GM12874 (cell line): ENCODE measurements around the gene OR3A1.

Experiments used
- TF ChIP-seq, protein P1 (sequence below): IDR thresholded peaks from 2 replicates; pipeline ENCODE4 v1.5.1; 2011; ENCODE audit warnings: low read depth, mild to moderate bottlenecking, control low read depth, low read length, moderate library complexity; ENCODE audit not compliant: insufficient read depth

Gene OR3A1

DNA sequence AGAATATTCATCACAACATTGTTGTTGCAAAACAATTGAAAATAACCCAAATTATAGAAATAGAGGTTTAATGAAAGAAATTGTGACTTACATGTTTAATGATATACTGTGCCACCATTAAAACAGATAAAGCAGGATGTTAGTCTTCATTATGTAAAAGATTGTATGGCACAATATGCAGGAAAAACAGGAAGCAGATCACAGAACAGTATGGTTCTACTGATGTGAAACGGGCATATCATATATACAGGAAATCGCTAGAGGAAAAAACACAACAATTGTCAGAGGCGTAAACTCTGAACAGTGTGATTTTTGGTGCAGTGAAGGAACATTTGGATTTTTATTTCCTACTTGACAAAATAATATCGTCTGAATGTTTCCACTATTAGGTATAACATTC is 22.0 kb downstream of the OR3A1 start:
- TF ChIP-seq, protein P1, sequence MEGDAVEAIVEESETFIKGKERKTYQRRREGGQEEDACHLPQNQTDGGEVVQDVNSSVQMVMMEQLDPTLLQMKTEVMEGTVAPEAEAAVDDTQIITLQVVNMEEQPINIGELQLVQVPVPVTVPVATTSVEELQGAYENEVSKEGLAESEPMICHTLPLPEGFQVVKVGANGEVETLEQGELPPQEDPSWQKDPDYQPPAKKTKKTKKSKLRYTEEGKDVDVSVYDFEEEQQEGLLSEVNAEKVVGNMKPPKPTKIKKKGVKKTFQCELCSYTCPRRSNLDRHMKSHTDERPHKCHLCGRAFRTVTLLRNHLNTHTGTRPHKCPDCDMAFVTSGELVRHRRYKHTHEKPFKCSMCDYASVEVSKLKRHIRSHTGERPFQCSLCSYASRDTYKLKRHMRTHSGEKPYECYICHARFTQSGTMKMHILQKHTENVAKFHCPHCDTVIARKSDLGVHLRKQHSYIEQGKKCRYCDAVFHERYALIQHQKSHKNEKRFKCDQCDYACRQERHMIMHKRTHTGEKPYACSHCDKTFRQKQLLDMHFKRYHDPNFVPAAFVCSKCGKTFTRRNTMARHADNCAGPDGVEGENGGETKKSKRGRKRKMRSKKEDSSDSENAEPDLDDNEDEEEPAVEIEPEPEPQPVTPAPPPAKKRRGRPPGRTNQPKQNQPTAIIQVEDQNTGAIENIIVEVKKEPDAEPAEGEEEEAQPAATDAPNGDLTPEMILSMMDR = no peak

DNA sequence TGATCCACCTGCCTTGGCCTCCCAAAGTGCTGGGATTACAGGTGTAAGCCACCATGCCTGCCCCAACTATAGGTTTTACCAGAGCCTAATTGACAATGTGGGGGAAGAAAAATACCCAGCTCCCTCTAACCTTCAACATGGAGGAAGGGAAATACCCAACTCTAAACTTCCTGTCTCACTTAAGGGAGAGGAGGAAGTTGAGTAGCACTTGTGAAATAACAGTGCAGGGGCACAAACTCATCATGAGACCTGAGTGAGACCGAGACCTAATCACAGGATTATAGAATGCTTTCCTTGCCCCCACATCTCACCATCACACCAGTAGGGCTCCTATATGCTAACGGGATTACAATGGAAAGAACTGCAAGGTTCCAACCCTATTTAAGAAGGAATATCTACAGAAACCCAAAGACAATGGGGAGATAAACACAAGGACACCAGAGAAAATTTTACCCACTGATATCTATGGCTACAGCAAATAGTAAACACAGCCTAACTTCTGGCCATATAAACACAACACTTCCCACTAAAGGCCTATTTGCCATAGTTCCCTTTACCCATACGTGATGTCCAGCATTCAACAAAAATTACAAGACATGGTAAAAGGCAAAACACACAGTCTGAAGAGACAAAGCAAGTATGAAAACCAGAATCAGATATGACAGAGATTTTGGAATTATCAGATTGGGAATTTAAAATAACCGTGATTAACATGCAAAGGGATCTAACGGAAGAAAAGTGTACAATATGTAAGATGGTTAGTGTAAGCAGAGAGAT is 26.9 kb downstream of the OR3A1 start:
- TF ChIP-seq, protein P1 = no peak

DNA sequence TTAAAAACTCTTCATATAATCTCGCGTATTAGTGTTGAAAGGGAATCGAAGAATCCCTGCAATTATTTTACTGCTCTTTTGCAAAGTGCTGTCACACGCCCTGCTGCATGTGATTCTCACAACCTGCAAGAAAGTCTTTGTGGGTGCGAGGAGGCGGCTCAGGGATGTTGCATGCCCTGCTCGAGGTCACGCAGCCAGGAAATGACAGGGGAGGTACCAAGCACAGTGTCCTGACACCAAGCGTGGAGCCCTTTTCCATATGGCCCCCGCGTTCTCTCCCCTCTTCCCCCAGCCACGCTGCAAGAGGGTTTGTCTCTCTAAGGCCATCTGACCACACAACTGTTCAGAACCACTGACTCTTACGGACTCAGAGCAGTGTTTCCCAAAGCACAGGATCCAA is 37.6 kb downstream of the OR3A1 start:
- TF ChIP-seq, protein P1 = no peak

DNA sequence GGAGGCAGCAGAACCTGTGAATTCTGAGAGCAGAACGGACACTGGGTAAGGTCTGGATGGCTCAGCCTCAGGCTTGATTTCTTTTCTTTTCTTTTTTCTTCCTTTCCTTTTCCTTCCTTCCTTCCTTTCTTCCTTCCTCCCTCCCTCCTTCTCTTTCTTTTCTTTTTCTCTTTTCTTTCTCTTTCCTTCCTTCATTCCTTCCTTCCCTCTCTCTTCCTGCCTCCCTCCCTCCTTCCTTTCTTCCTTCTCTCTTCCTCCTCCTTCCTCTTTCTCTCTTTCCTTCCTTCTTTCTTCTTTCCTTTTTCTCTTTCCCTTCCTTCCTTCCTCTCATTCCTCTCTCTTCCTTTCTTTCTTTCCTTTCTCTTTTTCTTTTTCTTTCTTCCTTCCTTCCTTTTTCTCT is 38.0 kb downstream of the OR3A1 start:
- TF ChIP-seq, protein P1 = no peak

DNA sequence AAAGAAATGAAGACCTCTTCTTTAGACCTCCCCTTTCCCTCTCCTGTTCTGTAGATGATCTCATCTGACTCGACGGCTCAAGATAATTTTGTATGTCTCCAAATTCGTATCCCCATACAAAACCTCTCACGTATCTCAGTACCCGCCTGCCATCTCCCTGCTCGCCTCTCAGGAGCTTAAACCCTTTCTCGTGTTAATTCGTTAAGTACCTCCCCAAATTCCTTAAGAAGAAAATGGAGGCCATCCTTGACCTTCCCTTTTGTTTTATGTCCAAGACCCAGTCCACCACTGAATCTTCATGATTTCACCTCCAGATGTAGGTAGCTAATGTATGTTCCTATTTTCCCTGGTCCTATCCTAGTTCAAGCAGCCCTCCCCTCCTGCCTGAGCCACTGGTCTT is 41.6 kb downstream of the OR3A1 start:
- TF ChIP-seq, protein P1 = no peak
